A549 (cell line): ENCODE measurements around the gene OBP2A. TPM values are rescaled to one million over a fixed set of nuclear protein-coding genes. Genes with fewer than 3 reads are reported as not detected.

Source experiments
- ATAC-seq, 2 experiments: fragments of 200-7000 bp in 1 of 2; fragments of >200 bp in 1 of 2; cut with Nextera tagmentation in 1 of 2; cut with Tn5 transposase in 1 of 2; 3 replicates each; pipeline versions ENCODE4 v1.8.0 to v1.9.1; 2018 to 2020; ENCODE audit warnings: mild to moderate bottlenecking in 1 of 2, moderate library complexity in 1 of 2
- CTCF ChIA-PET: fragments of 300-600 bp; sonication (Branson Sonifier 250); formaldehyde crosslinking; extraction: SDS; loops from one replicate; lab custom pipeline; 2021; ENCODE audit warnings: antibody characterized with exemption, inconsistent platforms; lab: Yijun Ruan, JAX
- POLR2A ChIA-PET: fragments of 350-600 bp; formaldehyde crosslinking; extraction: SDS; loops from one replicate; lab custom pipeline; 2021; ENCODE audit warnings: antibody characterized with exemption, inconsistent platforms; lab: Yijun Ruan, JAX
- DNase-seq, 2 experiments: peaks; one replicate each; pipeline versions ENCODE4 v3.0.0 to v3.0.0-alpha.2; 2011 to 2016; ENCODE audit warnings: low read depth in 1 of 2, low spot score in 1 of 2
- FAIRE-seq: peaks from 2 replicates; lab custom pipeline; 2011; peaks lifted over from hg19 to GRCh38; lab: Jason Lieb, UNC
- H3K27ac ChIP-seq, 2 experiments: fragments of >200 bp; sonication (Bioruptor Twin); formaldehyde crosslinking; 3 replicates each; pipeline ENCODE4 v1.5.1; 2016 to 2017
- H3K4me1 ChIP-seq: fragments of >200 bp; sonication (Bioruptor Twin); formaldehyde crosslinking; 3 replicates; pipeline ENCODE4 v1.6.1; 2016
- H3K4me2 ChIP-seq: fragments of >200 bp; sonication (Bioruptor Twin); formaldehyde crosslinking; 3 replicates; pipeline ENCODE4 v1.6.1; 2016
- H3K4me3 ChIP-seq: fragments of >200 bp; sonication (Bioruptor Twin); formaldehyde crosslinking; 3 replicates; pipeline ENCODE4 v1.5.1; 2016
- H3K9me3 ChIP-seq: fragments of >200 bp; sonication (Bioruptor Twin); formaldehyde crosslinking; 3 replicates; pipeline ENCODE4 v1.6.1; 2016
- CEBPB ChIP-seq, 2 experiments: fragments of >200 bp in 1 of 2; sonication (Bioruptor Twin) in 1 of 2; formaldehyde crosslinking in 1 of 2; IDR thresholded peaks; 2 replicates each; pipeline ENCODE4 v1.6.1; 2012 to 2016
- EP300 ChIP-seq, 2 experiments: fragments of >200 bp; sonication (Bioruptor Twin); formaldehyde crosslinking; IDR thresholded peaks; 2 replicates in 1 of 2; 3 replicates in 1 of 2; pipeline ENCODE4 v1.6.1; 2016 to 2017
- FOXS1 ChIP-seq: fragments of 250-450 bp; sonication (Bioruptor Pico); IDR thresholded peaks from 2 replicates; pipeline ENCODE4 v1.5.0; 2020; ENCODE audit warnings: mild to moderate bottlenecking, moderate library complexity
- GATA3 ChIP-seq: IDR thresholded peaks from 2 replicates; pipeline ENCODE4 v1.6.1; 2012; ENCODE audit warnings: borderline replicate concordance
- JUN ChIP-seq, 2 experiments: fragments of >200 bp; sonication (Bioruptor Twin); formaldehyde crosslinking; IDR thresholded peaks; 2 replicates in 1 of 2; 3 replicates in 1 of 2; pipeline ENCODE4 v1.6.1; 2016 to 2017
- KDM5A ChIP-seq: fragments of 200-600 bp; sonication (generic); IDR thresholded peaks from 2 replicates; pipeline ENCODE4 v1.6.1; 2016; ENCODE audit warnings: antibody characterized with exemption, mild to moderate bottlenecking
- MAZ ChIP-seq: fragments of 150-350 bp; IDR thresholded peaks from 2 replicates; pipeline ENCODE4 v1.6.1; 2014; ENCODE audit warnings: antibody characterized with exemption, low read depth, low read length, borderline replicate concordance
- MYC ChIP-seq: IDR thresholded peaks from 2 replicates; pipeline ENCODE4 v1.6.1; 2012; ENCODE audit warnings: mild to moderate bottlenecking, inconsistent platforms, low read length, improper control_type of control experiment, borderline replicate concordance
- PHF8 ChIP-seq: fragments of 200-600 bp; sonication (generic); IDR thresholded peaks from 2 replicates; pipeline ENCODE4 v1.6.1; 2016; ENCODE audit warnings: low read depth, mild to moderate bottlenecking, antibody characterized with exemption, moderate library complexity, borderline replicate concordance
- POLR2A ChIP-seq: IDR thresholded peaks from 2 replicates; pipeline ENCODE4 v1.6.1; 2012; ENCODE audit warnings: mild to moderate bottlenecking, low read length
- RCOR1 ChIP-seq: fragments of 150-350 bp; IDR thresholded peaks from 2 replicates; pipeline ENCODE4 v1.6.1; 2014; ENCODE audit warnings: antibody characterized with exemption, low read length, low read depth
- SMC3 ChIP-seq: fragments of >200 bp; sonication (Bioruptor Twin); formaldehyde crosslinking; IDR thresholded peaks from 3 replicates; pipeline ENCODE4 v1.6.1; 2018; ENCODE audit warnings: inconsistent platforms
- ZC3H11A ChIP-seq: fragments of 450-650 bp; IDR thresholded peaks from 2 replicates; pipeline ENCODE4 v1.6.1; 2014; ENCODE audit warnings: antibody characterized with exemption, mild to moderate bottlenecking
- ZSCAN20 ChIP-seq: fragments of 250-450 bp; sonication (Bioruptor Pico); IDR thresholded peaks from 2 replicates; pipeline ENCODE4 v1.8.0; 2022; ENCODE audit warnings: mild to moderate bottlenecking, moderate library complexity
- WGBS: methylation state at CpG from one replicate; pipeline ENCODE4 v1.1.6; 2017; ENCODE audit errors: missing lambda C conversion rate; 5-methylcytosine and 5-hydroxymethylcytosine counted together
- polyA plus RNA-seq, 4 experiments: library from polyadenylated mRNA; depleted of rRNA in 3 of 4; stranded (reverse); fragments of >200 nt; fragmentation: RNase III in 1 of 4; extraction: RNeasy Plus Mini Kit Qiagen cat#74134 plus additional on column Dnase treatment in 1 of 4; gene quantifications; 2 replicates in 3 of 4; 3 replicates in 1 of 4; pipeline ENCODE4 v1.2.3, GENCODE V29; 2011 to 2017
- TF ChIP-seq, protein P1 (sequence below): fragments of 250-450 bp; sonication (Bioruptor Pico); IDR thresholded peaks from 2 replicates; pipeline ENCODE4 v1.5.0; 2021; ENCODE audit warnings: mild to moderate bottlenecking, moderate library complexity, borderline replicate concordance
- TF ChIP-seq, protein P2 (sequence below): fragments of >200 bp; sonication (Bioruptor Twin); formaldehyde crosslinking; IDR thresholded peaks from 3 replicates; pipeline ENCODE4 v1.6.1; 2016
- TF ChIP-seq, protein P3 (sequence below): IDR thresholded peaks from 2 replicates; pipeline ENCODE4 v1.6.1; 2012
- TF ChIP-seq, protein P4 (sequence below): fragments of >200 bp; sonication (Bioruptor Twin); formaldehyde crosslinking; IDR thresholded peaks from 3 replicates; pipeline ENCODE4 v1.5.1; 2016
- TF ChIP-seq, protein P5 (sequence below): fragments of 150-350 bp; IDR thresholded peaks from 2 replicates; pipeline ENCODE4 v1.6.1; 2014; ENCODE audit warnings: low read depth, mild to moderate bottlenecking, low read length
- TF ChIP-seq, protein P6 (sequence below): IDR thresholded peaks from 2 replicates; pipeline ENCODE4 v1.6.1; 2012; ENCODE audit warnings: low read depth, borderline replicate concordance

Gene OBP2A
- polyA plus RNA-seq, 2 of the 4 experiments (the other 2 are of a cell fraction), result not detected

DNA sequence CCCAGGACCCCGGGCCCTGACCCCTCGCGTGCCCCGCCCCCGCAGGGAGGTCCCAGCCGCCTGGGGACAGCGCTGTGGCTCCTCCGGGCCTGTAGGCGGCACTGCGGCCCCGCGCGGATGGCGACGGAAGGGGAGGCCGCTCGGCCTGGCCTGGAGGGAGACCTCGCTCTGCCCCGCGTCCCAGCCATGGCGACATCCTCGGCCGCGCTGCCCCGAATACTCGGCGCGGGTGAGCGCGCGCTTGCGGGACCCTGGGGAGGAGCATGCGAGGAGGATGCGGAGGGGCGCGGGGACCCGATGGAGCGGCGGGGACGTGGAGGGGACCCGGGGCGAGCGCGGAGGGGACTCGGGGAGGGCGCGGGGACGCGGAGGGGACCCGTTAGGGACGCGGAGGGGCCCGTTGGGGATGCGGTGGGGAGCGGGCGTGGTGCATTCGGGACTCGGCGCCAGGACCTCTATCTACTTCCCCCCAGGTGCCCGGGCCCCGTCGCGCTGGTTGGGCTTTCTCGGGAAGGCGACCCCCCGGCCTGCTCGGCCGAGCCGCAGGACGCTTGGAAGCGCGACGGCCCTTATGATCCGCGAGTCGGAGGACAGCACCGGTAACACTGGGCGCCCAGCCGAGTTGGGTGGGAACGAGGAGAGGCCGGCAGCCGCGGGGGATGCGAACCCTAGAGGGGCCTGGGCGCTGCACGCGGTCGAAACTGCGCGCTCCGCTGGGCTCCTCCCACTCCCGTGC, 45.2 kb upstream of the OBP2A start, which contains the start of gene MRPS2:
MRPS2 (plus strand) TSS at position 158 of the 736 bp plus-strand sequence; CDS start at position 187, 29 bp downstream.
- Histone ChIP-seq H3K4me3 (peak within 1 kb of the TSS; percentile 100), H3K4me1 (peaks cover 17% of the 10 kb centered on the region), H3K4me2 (peak within 1 kb of the TSS; percentile 84), H3K27ac (peak within 1 kb of the TSS; percentile 99), H3K9me3 (no peaks in the 10 kb centered on the region)
- POLR2A ChIA-PET, result no interaction called here
- ATAC-seq (peak; percentile 86 to 95), FAIRE-seq (no peak), DNase-seq (peak; percentile 86 to 89)
- CTCF ChIA-PET, result interaction anchor here (0.7 to 3.3 kb wide), 4 partner anchors 11 to 19 kb away, joined by 3 to 24 read pairs (median 8); partner anchors contain the start of gene PPP1R26
- TF ChIP-seq, protein P1, sequence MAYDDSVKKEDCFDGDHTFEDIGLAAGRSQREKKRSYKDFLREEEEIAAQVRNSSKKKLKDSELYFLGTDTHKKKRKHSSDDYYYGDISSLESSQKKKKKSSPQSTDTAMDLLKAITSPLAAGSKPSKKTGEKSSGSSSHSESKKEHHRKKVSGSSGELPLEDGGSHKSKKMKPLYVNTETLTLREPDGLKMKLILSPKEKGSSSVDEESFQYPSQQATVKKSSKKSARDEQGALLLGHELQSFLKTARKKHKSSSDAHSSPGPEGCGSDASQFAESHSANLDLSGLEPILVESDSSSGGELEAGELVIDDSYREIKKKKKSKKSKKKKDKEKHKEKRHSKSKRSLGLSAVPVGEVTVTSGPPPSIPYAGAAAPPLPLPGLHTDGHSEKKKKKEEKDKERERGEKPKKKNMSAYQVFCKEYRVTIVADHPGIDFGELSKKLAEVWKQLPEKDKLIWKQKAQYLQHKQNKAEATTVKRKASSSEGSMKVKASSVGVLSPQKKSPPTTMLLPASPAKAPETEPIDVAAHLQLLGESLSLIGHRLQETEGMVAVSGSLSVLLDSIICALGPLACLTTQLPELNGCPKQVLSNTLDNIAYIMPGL, result peak; percentile 95
- TF ChIP-seq MAZ (0 out of 2 replicates have a peak, but pooled peaks have one; percentile 27), POLR2A (peak; percentile 83), RCOR1 (no peak), PHF8 (peak; percentile 72), JUN (IDR thresholded peaks at IDR 0.05) (peak; percentile 57 to 83; a peak in 4 of 5 replicates), CEBPB (IDR thresholded peaks at IDR 0.05) (no peak), MYC (peak; percentile 91), EP300 (IDR thresholded peaks at IDR 0.05) (no peak), SMC3 (no peak), KDM5A (peak; percentile 52), GATA3 (no peak), ZC3H11A (no peak), FOXS1 (CRISPR knock-in tag) (no peak), ZSCAN20 (CRISPR knock-in tag) (no peak)
- TF ChIP-seq, protein P2, sequence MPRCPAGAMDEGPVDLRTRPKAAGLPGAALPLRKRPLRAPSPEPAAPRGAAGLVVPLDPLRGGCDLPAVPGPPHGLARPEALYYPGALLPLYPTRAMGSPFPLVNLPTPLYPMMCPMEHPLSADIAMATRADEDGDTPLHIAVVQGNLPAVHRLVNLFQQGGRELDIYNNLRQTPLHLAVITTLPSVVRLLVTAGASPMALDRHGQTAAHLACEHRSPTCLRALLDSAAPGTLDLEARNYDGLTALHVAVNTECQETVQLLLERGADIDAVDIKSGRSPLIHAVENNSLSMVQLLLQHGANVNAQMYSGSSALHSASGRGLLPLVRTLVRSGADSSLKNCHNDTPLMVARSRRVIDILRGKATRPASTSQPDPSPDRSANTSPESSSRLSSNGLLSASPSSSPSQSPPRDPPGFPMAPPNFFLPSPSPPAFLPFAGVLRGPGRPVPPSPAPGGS, result peak; percentile 80; the same call in 2 of the 3 replicates
- TF ChIP-seq, protein P3, sequence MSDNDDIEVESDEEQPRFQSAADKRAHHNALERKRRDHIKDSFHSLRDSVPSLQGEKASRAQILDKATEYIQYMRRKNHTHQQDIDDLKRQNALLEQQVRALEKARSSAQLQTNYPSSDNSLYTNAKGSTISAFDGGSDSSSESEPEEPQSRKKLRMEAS, result peak; percentile 70
- TF ChIP-seq, protein P4, sequence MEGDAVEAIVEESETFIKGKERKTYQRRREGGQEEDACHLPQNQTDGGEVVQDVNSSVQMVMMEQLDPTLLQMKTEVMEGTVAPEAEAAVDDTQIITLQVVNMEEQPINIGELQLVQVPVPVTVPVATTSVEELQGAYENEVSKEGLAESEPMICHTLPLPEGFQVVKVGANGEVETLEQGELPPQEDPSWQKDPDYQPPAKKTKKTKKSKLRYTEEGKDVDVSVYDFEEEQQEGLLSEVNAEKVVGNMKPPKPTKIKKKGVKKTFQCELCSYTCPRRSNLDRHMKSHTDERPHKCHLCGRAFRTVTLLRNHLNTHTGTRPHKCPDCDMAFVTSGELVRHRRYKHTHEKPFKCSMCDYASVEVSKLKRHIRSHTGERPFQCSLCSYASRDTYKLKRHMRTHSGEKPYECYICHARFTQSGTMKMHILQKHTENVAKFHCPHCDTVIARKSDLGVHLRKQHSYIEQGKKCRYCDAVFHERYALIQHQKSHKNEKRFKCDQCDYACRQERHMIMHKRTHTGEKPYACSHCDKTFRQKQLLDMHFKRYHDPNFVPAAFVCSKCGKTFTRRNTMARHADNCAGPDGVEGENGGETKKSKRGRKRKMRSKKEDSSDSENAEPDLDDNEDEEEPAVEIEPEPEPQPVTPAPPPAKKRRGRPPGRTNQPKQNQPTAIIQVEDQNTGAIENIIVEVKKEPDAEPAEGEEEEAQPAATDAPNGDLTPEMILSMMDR, result peak; percentile 80
- TF ChIP-seq, protein P5, sequence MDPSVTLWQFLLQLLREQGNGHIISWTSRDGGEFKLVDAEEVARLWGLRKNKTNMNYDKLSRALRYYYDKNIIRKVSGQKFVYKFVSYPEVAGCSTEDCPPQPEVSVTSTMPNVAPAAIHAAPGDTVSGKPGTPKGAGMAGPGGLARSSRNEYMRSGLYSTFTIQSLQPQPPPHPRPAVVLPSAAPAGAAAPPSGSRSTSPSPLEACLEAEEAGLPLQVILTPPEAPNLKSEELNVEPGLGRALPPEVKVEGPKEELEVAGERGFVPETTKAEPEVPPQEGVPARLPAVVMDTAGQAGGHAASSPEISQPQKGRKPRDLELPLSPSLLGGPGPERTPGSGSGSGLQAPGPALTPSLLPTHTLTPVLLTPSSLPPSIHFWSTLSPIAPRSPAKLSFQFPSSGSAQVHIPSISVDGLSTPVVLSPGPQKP, result no peak
- TF ChIP-seq, protein P6, sequence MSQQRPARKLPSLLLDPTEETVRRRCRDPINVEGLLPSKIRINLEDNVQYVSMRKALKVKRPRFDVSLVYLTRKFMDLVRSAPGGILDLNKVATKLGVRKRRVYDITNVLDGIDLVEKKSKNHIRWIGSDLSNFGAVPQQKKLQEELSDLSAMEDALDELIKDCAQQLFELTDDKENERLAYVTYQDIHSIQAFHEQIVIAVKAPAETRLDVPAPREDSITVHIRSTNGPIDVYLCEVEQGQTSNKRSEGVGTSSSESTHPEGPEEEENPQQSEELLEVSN, result peak; percentile 35; the same call in 1 of the 2 replicates
- WGBS, result 20% methylated on average over 1 of the region's 92 CpGs
